ENCODE data around the gene AEBP1.

The AEBP1 gene

DNA sequence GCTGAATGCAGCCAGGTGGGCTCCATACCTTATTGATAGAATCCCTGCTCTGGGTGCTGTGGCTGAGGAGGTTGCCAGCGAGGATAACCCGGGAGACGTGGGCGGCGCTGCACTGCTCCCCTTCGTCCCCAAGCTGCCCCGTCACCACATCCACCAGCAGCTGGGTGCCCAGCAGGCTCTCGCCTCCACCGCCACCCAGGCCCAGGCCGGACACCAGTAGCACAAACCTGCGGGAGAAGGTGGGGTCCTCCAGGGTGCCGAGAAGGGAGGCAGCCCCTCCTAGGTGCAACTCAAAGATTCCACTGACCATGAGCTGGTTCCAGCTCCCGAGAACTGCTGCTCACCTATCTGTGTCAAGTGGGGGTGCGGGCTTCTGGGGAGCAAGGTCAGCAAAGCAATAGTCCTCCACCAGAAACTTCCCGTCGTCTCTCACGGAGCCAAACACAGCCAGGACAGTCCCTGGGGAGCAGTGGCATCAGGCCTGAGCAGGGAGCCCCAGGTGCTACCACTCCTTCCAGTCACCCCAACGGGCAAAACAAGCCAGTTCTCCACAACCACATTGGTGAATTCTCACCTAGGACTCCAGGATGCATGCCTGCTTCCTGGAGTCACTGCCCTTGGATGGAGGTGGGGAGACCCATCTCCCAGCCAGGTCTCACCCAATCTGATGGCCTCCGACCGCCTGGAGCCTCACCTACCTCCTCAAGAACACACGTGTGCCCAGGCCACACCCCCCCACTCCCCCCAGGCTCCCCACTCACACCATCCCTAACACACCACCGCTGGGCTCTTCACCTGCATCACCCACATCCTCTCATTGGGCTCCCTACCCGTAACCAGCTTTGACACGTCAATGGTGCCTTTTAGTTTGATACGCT, 12.9 kb downstream of the AEBP1 start:
- in situ Hi-C loops (cut with HindIII; ENCODE audit: low sequenced_read_pairs): no loop called here
- DNase-seq (ENCODE audit: low read depth, low spot score): no peak
- no peak overlapping the region for H3K4me3 ChIP-seq (ENCODE audit: low read depth, low read length)
- TF ChIP-seq, protein P1, sequence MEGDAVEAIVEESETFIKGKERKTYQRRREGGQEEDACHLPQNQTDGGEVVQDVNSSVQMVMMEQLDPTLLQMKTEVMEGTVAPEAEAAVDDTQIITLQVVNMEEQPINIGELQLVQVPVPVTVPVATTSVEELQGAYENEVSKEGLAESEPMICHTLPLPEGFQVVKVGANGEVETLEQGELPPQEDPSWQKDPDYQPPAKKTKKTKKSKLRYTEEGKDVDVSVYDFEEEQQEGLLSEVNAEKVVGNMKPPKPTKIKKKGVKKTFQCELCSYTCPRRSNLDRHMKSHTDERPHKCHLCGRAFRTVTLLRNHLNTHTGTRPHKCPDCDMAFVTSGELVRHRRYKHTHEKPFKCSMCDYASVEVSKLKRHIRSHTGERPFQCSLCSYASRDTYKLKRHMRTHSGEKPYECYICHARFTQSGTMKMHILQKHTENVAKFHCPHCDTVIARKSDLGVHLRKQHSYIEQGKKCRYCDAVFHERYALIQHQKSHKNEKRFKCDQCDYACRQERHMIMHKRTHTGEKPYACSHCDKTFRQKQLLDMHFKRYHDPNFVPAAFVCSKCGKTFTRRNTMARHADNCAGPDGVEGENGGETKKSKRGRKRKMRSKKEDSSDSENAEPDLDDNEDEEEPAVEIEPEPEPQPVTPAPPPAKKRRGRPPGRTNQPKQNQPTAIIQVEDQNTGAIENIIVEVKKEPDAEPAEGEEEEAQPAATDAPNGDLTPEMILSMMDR (IDR thresholded peaks at IDR 0.05; ENCODE audit: low read depth, low read length): no peak

- H3K4me3 ChIP-seq (ENCODE audit: low read depth, low read length): no peak overlapping the region
- in situ Hi-C loops (cut with HindIII; ENCODE audit: low sequenced_read_pairs): no loop called here
- TF ChIP-seq, protein P1 (IDR thresholded peaks at IDR 0.05; ENCODE audit: low read depth, low read length): no peak
- DNase-seq (ENCODE audit: low read depth, low spot score): no peak
These were observed 13.8 kb downstream of the AEBP1 start for GRCh38 chr7:44117801-44118429.

GRCh38 chr7:44119829-44120380, 15.8 kb downstream of the AEBP1 start:
- H3K4me3 ChIP-seq (ENCODE audit: low read depth, low read length): no peak overlapping the region
- TF ChIP-seq, protein P1 (IDR thresholded peaks at IDR 0.05; ENCODE audit: low read depth, low read length): no peak
- in situ Hi-C loops (cut with HindIII; ENCODE audit: low sequenced_read_pairs): no loop called here
- no peak for DNase-seq (ENCODE audit: low read depth, low spot score)

- TF ChIP-seq, protein P1 (IDR thresholded peaks at IDR 0.05; ENCODE audit: low read depth, low read length): no peak
- in situ Hi-C loops (cut with HindIII; ENCODE audit: low sequenced_read_pairs): no loop called here
- no peak overlapping the region for H3K4me3 ChIP-seq (ENCODE audit: low read depth, low read length)
- no peak for DNase-seq (ENCODE audit: low read depth, low spot score)
These were observed 16.2 kb downstream of the AEBP1 start for GRCh38 chr7:44120395-44120794.

DNA sequence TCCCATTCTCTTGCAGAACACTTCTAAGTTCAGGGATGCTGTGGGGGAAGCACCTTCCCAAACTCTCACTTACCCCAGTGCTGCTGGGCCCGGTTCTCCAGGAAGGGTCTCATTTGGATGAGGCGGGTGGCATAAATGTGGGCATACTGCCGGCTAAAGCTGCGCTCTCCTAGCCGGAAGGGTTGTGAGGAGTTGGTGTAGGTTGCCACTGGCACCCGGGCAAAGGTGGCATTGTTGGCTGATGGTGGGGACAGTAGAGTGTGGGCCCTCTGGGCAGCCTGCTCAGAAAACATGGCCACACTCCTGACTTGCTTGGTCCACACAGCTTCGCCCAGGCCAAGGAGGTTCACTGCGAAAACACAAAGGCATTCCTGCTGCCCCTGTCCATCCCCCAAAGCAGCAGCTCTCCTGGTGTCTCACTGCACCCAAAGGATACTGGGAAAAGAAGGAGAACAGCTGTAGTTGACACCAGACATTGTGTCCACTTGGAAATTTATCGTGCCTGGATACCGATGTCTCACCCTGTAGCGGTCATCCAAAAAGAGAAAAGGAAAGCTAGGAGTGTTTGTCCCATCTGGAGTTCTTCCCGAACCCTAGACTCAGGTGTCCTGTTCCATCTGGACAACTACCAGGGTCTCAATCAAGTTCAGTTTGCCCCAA, 17.7 kb downstream of the AEBP1 start:
- H3K4me3 ChIP-seq (ENCODE audit: low read depth, low read length): no peak overlapping the region
- in situ Hi-C loops (cut with HindIII; ENCODE audit: low sequenced_read_pairs): no loop called here
- TF ChIP-seq, protein P1 (IDR thresholded peaks at IDR 0.05; ENCODE audit: low read depth, low read length): no peak
- DNase-seq (ENCODE audit: low read depth, low spot score): no peak

DNA sequence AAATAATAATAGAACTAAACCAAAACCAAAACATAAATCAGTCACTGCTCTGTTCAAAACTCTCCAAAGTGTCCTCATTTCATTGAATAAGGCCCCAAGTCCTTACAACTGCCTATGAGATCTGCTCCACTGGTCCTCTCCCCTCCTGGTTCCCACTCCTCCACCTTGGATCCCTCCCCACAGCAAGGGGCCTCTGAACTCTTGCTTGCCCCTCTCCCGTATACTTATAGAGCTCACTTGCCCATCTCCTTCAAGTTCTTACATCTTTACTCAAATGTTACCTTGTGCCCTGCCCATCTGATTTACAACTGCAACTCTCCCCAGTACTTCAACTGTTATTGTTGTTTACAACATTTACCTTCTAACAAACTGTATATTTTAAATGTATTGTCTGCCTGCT, 18.4 kb downstream of the AEBP1 start:
- H3K4me3 ChIP-seq (ENCODE audit: low read depth, low read length): peak overlapping the region; percentile 58
- DNase-seq (ENCODE audit: low read depth, low spot score): no peak
- TF ChIP-seq, protein P1 (IDR thresholded peaks at IDR 0.05; ENCODE audit: low read depth, low read length): no peak
- in situ Hi-C loops (cut with HindIII; ENCODE audit: low sequenced_read_pairs): no loop called here
